Thyroid gland (tissue), 4 donors: ENCODE results near the gene POLR2A. TPM values are rescaled to one million over a fixed set of nuclear protein-coding genes. Genes with fewer than 3 reads are reported as not detected.
A peak's percentile ranks its signal among the peaks of the same experiment; 100 is the strongest.

Experiments used
- DNase-seq, 2 donors: peaks; one replicate each; pipeline ENCODE4 v3.0.0-alpha.2; 2019
- H3K27ac ChIP-seq, 3 donors: fragments of 200-600 bp; sonication (generic); 1 replicate in 2 of 3; 2 replicates in 1 of 3; pipeline ENCODE4 v1.5.1; 2016 to 2019; ENCODE audit warnings: mild to moderate bottlenecking in 1 of 3, moderate library complexity in 1 of 3
- H3K27me3 ChIP-seq: fragments of 200-600 bp; sonication (generic); one replicate; pipeline ENCODE4 v1.5.1; 2019
- H3K36me3 ChIP-seq, 2 donors: fragments of 200-600 bp; sonication (generic); one replicate each; pipeline ENCODE4 v1.5.1; 2016 to 2019
- H3K4me1 ChIP-seq, 2 donors: fragments of 200-600 bp; sonication (generic); one replicate each; pipeline ENCODE4 v1.5.1; 2017 to 2019
- H3K4me3 ChIP-seq, 3 donors: fragments of 200-600 bp; sonication (generic); replicated peaks in 1 of 3; 1 replicate in 2 of 3; 2 replicates in 1 of 3; pipeline ENCODE4 v1.5.1; 2016; ENCODE audit warnings: mild to moderate bottlenecking in 1 of 3
- H3K9me3 ChIP-seq: fragments of 200-600 bp; sonication (generic); one replicate; pipeline ENCODE4 v1.5.1; 2017
- POLR2A ChIP-seq, 2 donors: fragments of 450-650 bp; IDR thresholded peaks; one replicate each; pipeline ENCODE4 v1.6.1; 2017; ENCODE audit warnings: antibody characterized with exemption in 2 of 2, mild to moderate bottlenecking in 2 of 2, moderate library complexity in 1 of 2
- WGBS, 2 donors: methylation state at CpG; one replicate each; pipeline ENCODE4 v1.1.5; 2017; 5-methylcytosine and 5-hydroxymethylcytosine counted together
- intact Hi-C: fragments of 100-400 bp; cut with DNase I; formaldehyde crosslinking; loops from one replicate; pipeline ENCODE4 v1.15.1; 2023
- total RNA-seq, 4 donors: library from RNA; depleted of rRNA; stranded (reverse); fragments of >200 nt; gene quantifications; one replicate each; pipeline ENCODE4 v1.2.3, GENCODE V29; 2016
- TF ChIP-seq, protein P1 (sequence below), 6 experiments: fragments of 200-600 bp in 3 of 6; fragments of 450-650 bp in 3 of 6; sonication (generic) in 3 of 6; IDR thresholded peaks; one replicate each; pipeline ENCODE4 v1.5.1; 2016 to 2019; ENCODE audit warnings: antibody characterized with exemption in 6 of 6, mild to moderate bottlenecking in 2 of 6, inconsistent platforms in 1 of 6, moderate library complexity in 1 of 6

Gene POLR2A
- 100 to 1,000 TPM in 2 of 4 donors, 10 to 100 TPM in 2; 47.6 to 125 (median 82.2) TPM for total RNA-seq

- no peaks in the 10 kb centered on the region for H3K9me3 ChIP-seq
- H3K27me3 ChIP-seq: no peaks in the 10 kb centered on the region
- H3K36me3 ChIP-seq: no peaks in the 10 kb centered on the region
- WGBS, 2 donors: 1% methylated on average over 53 to 55 of the region's 64 CpGs
- intact Hi-C loops: loop anchor here (10.0 kb wide), 1 partner anchor 129 kb away; the partner anchor contains the start of genes KCTD11 and TMEM95
- peak; percentile 99 for DNase-seq
- H3K4me1 ChIP-seq: peaks cover 42 to 67% of the 10 kb centered on the region in 2 donors
- peak within 1 kb of the TSS; percentile 91 to 99 (median 98) for H3K27ac ChIP-seq
- TF ChIP-seq, protein P1, sequence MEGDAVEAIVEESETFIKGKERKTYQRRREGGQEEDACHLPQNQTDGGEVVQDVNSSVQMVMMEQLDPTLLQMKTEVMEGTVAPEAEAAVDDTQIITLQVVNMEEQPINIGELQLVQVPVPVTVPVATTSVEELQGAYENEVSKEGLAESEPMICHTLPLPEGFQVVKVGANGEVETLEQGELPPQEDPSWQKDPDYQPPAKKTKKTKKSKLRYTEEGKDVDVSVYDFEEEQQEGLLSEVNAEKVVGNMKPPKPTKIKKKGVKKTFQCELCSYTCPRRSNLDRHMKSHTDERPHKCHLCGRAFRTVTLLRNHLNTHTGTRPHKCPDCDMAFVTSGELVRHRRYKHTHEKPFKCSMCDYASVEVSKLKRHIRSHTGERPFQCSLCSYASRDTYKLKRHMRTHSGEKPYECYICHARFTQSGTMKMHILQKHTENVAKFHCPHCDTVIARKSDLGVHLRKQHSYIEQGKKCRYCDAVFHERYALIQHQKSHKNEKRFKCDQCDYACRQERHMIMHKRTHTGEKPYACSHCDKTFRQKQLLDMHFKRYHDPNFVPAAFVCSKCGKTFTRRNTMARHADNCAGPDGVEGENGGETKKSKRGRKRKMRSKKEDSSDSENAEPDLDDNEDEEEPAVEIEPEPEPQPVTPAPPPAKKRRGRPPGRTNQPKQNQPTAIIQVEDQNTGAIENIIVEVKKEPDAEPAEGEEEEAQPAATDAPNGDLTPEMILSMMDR (IDR thresholded peaks at IDR 0.05): peak in 2 of 6 experiments; percentile 15 to 32
- peak; percentile 99 to 100 for TF ChIP-seq POLR2A (IDR thresholded peaks at IDR 0.05)
- peak within 1 kb of the TSS; percentile 41 to 67 (median 47) for H3K4me3 ChIP-seq
These were observed at the start of gene POLR2A for GRCh38 chr17:7484067-7484918. POLR2A (plus strand) TSS chr17:7484366.

DNA sequence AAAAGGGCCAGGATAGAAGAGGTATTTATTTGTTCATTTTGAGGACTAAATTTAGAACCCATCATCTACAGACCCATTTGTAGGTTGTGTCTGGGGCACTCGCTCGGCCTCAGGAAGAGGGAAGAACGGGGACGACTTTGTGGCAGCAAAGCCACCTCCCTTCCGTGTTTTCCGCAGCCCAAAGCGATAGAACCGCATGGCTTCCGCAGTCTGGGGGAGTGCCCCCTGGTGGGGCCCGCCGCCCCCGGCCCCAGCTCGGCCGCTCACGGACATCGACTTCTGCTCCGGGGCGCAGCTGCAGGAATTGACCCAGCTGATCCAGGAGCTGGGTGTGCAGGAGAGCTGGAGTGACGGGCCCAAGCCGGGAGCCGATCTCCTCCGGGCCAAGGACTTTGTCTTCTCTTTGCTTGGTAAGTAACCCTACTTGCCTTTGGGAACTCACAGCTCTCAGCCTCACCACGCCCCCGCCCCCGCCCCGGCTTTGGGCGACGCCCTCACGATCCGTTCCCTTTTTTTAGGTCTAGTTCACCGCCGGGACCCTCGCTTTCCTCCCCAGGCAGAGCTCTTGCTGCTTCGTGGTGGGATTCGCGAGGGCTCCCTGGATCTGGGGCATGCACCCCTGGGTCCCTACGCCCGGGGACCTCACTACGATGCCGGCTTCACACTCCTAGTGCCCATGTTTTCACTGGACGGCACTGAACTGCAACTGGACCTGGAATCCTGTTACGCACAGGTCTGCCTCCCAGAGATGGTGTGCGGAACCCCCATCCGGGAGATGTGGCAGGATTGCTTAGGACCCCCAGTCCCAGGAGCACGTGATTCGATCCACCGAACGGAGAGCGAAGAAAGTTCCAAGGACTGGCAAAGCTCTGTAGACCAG, 48.2 kb upstream of the POLR2A start:
- Histone ChIP-seq H3K4me1 (peaks cover 31 to 49% of the 10 kb centered on the region in 2 donors), H3K27ac (peak overlapping the region; percentile 25 to 64 (median 61)), H3K27me3 (no peaks in the 10 kb centered on the region), H3K4me3 (peak overlapping the region; percentile 30 to 53 (median 38)), H3K36me3 (no peaks in the 10 kb centered on the region), H3K9me3 (no peaks in the 10 kb centered on the region)
- WGBS, 2 donors: 5 to 7% methylated on average over 30 to 42 of the region's 49 CpGs
- intact Hi-C loops: loop anchor here (5.0 kb wide), 2 partner anchors 84 to 126 kb away; partner anchors contain the start of genes KCTD11 and SENP3
- peak in 1 of 2 donors; percentile 0 for TF ChIP-seq POLR2A (IDR thresholded peaks at IDR 0.05)
- TF ChIP-seq, protein P1 (IDR thresholded peaks at IDR 0.05): peak in 1 of 6 experiments; percentile 16
- peak; percentile 49 to 56 for DNase-seq

DNA sequence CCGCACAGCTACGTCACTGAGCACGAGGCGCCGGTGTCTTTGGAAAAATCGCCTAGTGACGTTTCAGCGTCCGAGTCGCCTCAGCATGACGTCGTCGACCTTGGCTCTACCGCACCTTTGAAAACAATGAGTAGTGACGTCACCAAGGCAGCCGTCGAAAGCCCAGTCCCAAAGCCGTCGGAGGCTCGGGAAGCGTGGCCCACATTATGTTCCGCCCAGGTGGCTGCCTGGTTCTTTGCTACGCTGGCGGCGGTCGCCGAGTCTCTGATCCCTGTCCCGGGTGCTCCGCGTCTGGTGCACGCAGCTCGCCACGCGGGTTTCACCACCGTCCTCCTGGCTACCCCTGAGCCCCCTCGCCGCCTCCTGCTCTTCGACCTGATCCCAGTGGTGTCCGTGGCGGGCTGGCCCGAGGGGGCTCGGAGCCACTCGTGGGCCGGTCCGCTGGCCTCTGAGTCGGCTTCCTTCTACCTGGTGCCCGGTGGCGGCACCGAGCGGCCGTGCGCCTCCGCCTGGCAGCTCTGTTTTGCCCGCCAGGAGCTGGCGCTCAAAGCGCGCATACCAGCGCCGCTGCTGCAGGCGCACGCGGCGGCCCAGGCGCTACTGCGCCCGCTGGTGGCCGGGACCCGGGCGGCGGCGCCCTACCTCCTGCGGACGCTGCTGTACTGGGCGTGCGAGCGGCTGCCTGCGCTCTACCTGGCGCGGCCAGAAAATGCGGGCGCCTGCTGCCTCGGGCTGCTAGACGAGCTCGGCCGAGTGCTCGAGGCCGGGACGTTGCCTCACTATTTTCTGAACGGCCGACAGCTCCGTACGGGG, 47.4 kb upstream of the POLR2A start:
- no peaks in the 10 kb centered on the region for H3K36me3 ChIP-seq
- WGBS, 2 donors: 6% methylated on average over 20 of the region's 92 CpGs; no CpG with 5 or more reads in 1 of the 2 donors
- H3K27me3 ChIP-seq: no peaks in the 10 kb centered on the region
- no peaks in the 10 kb centered on the region for H3K9me3 ChIP-seq
- DNase-seq: peak; percentile 87 to 88
- TF ChIP-seq POLR2A (IDR thresholded peaks at IDR 0.05): peak in 1 of 2 donors; percentile 46
- TF ChIP-seq, protein P1 (IDR thresholded peaks at IDR 0.05): peak; percentile 43 to 95 (median 82)
- peaks cover 31 to 51% of the 10 kb centered on the region in 2 donors for H3K4me1 ChIP-seq
- H3K4me3 ChIP-seq: peak overlapping the region in 1 of 3 donors; percentile 38
- H3K27ac ChIP-seq: peak overlapping the region; percentile 60 to 67 (median 63)
- intact Hi-C loops: loop anchor here (5.0 kb wide), 2 partner anchors 84 to 126 kb away; partner anchors contain the start of genes KCTD11 and SENP3

- H3K27me3 ChIP-seq: no peaks in the 10 kb centered on the region
- TF ChIP-seq POLR2A (IDR thresholded peaks at IDR 0.05): no peak
- TF ChIP-seq, protein P1 (IDR thresholded peaks at IDR 0.05): no peak
- no peaks in the 10 kb centered on the region for H3K36me3 ChIP-seq
- no peaks in the 10 kb centered on the region for H3K9me3 ChIP-seq
- WGBS, 2 donors: 50 to 51% methylated on average over 10 to 13 of the region's 31 CpGs
- peak in 1 of 2 donors; percentile 11 for DNase-seq
- H3K4me3 ChIP-seq: peak overlapping the region in 1 of 3 donors; percentile 38
- intact Hi-C loops: loop anchor here (5.0 kb wide), 2 partner anchors 85 to 125 kb away; partner anchors contain the start of genes KCTD11 and SENP3
- H3K4me1 ChIP-seq: peaks cover 31 to 51% of the 10 kb centered on the region in 2 donors
- peak overlapping the region; percentile 48 to 67 (median 63) for H3K27ac ChIP-seq
These were observed 46.8 kb upstream of the POLR2A start for GRCh38 chr17:7437369-7437863.
